GM19238 (cell line): ENCODE data around the gene IKBKE.
"Not testable (repeated sequence)": the region's sequence is repeated elsewhere in the genome, so short reads cannot be mapped to it uniquely, and the experiment has no call there.

Source experiments
- DNase-seq: peaks from one replicate; pipeline ENCODE4 v3.0.0; 2011; ENCODE audit warnings: low spot score; ENCODE audit not compliant: insufficient read length

Gene IKBKE

DNA sequence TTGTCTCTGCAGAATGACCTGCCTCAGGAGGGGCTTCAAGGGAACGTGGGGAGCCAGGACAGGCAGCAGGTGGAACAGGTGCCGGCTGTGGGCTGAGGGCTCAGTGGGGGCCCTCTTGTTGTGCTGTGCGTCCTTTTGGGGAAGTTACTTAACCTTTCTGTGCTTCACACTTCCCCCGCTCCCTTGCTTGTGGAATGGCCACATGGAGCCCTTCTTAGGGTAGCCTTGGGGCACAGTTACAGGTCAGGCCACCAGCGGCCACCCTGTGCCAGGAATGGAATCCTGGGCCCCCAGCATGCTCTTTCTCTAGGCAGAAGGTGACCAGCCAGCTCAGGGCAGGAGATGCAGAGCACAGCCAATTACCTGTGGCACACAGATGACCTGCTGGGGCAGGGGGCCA is 2.6 kb downstream of the IKBKE start:
- DNase-seq = no peak

DNA sequence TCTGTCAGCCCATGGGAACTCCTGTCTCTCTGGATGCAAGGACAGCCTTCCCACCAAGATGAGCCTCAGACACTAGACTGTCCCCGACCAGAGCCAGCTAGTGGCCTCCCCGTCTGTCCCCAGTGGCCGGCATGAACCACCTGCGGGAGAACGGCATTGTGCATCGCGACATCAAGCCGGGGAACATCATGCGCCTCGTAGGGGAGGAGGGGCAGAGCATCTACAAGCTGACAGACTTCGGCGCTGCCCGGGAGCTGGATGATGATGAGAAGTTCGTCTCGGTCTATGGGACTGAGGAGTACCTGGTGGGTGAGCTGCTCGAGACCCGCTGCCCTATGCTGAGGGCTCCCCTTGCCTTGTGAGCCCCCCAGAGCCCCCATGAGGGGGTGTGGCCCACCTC is 5.8 kb downstream of the IKBKE start:
- DNase-seq = no peak

DNA sequence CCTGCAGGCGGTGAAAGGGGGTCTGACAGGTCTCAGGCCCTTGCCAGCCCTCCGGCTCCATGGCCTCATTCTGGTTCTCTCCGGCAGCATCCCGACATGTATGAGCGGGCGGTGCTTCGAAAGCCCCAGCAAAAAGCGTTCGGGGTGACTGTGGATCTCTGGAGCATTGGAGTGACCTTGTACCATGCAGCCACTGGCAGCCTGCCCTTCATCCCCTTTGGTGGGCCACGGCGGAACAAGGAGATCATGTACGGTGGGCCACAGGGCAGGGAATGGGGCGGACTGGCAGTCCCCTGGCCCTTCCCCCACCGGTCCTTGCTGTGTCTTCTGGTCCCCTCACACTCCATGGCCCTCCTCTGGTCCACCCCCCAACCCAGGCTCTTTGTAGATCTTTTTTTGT is 6.3 kb downstream of the IKBKE start:
- DNase-seq = no peak

DNA sequence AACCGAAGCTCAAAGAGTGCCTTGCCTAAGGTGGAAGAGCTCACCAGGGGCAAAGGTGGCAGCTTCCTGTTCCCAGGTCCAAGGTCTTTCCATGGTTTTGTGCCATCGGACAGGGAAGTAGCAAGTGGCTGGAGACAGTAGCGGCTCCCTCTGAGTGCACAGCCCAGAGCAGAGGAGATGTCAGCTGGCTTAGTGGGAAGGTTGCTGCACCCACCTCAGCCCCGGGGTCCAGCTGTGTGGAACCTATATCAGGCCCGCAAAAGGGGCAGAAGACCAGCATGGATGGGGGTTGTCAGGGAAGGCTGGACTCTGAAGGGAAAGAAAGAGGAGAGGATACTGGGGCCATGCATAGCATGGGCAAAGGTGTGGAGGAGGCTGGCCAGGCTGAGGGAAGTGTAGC is 6.8 kb downstream of the IKBKE start:
- no peak for DNase-seq

DNA sequence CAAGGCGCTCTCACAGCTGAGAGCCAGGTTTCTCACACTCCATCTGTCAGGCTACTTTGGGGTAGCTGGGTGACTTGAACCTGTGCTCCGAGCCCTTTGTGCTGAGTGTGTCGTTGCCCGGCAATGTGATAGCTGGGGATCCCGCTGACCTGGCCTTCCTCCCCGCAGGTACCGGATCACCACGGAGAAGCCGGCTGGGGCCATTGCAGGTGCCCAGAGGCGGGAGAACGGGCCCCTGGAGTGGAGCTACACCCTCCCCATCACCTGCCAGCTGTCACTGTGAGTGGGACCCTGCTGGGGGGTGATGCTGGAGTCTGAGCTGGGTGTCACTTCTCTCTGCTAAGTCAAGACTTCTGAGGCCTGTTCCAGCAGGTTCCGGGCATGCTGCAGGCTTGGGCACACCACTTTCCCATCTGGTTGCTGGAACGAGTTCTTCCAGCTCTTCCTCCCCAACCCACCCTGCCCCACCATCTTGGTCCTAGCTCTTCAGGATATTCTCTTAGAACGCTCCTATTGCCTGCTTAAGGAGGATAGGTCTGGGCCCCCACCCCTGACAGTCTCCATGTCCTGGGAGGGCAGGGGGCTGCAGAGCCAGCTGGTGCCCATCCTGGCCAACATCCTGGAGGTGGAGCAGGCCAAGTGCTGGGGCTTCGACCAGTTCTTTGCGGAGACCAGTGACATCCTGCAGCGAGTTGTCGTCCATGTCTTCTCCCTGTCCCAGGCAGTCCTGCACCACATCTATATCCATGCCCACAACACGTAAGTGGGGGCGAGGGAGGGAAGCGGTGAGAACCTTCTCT is 7.5 kb downstream of the IKBKE start:
- DNase-seq = no peak

DNA sequence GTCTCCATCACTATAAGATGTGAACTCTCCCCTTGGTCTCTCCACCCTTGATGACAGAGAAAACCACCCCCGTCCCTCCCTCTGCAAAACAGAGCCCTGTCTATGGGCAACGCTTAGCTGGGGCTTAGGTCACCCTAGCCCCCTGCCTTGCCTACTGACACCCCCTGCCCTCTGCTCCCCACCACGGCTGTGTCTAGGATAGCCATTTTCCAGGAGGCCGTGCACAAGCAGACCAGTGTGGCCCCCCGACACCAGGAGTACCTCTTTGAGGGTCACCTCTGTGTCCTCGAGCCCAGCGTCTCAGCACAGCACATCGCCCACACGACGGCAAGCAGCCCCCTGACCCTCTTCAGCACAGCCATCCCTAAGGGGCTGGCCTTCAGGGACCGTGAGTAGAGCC is 8.5 kb downstream of the IKBKE start:
- no peak for DNase-seq

DNA sequence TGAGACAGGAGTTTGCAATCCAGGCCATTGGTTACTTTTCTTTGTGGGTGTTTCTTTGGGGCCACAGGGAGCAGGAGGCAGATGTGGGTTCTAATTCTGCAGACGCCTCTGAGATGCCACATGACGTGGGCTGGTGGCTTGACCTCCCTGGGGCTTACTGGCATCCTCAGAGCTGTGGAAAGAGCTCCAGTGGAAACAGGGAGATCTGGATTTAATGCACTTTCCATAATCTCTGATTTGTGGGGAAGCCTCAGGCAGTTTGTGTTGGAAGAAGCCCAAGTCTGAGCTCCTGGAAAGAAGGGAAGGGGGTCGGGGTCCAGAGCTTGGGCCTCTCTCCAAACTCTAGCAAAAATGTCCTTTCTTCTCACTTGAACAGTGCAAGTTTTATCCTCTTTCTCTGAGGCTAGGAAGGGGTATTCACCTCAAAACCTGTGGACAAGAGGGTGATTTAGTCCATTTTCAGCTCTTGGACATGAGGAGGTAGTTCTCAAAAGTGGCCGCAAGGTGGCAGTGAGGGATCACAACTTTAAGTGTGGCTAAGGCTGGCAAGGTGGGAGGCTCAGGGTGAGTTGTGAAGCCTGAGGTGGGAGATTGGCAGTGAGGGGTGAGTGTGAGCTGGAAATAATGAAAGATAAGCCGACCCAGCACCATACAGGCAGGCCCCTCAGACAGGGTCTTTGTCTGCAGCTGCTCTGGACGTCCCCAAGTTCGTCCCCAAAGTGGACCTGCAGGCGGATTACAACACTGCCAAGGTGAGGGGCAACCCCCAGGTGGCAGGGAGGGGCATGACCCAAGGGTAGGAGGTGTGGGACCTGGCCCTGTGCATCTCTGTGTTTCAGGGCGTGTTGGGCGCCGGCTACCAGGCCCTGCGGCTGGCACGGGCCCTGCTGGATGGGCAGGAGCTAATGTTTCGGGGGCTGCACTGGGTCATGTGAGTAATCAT is 9.2 kb downstream of the IKBKE start:
- peak; percentile 79 for DNase-seq

DNA sequence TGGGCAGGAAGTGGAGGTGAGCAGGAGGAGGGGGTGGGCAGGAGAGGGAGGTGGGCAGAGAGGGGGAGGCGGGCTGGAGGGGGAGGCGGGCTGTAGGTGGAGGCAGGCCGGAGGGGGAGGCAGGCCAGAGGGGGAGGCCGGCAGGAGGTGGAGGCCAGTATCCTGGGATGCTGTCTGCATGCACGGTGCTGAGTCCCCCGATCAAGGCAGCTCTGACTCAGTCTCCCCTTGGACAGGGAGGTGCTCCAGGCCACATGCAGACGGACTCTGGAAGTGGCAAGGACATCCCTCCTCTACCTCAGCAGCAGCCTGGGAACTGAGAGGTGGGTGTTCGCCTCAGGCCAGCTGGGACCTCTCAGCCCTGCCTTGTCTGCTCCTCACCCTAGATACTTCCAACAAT is 9.9 kb downstream of the IKBKE start:
- no peak for DNase-seq

DNA sequence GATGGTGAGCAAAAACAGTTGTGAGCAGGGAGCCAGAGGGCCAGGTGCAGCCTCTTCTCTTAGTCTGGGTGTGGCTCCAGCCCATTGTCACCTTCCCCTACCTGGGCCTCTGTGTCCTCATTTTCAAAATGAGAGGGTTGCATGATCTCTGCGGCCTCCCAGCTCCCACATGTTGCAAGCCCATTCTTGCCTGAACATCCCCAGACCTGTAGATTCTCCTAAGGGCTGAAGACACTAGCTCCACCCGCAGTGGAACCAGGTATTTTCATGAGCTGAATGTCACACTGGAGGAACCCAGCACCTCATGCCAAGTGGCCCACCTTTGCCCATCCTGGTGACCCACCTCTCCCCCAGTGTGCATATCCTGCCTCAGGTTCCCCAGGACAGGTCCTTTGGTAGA is 12.3 kb downstream of the IKBKE start:
- no peak for DNase-seq

DNA sequence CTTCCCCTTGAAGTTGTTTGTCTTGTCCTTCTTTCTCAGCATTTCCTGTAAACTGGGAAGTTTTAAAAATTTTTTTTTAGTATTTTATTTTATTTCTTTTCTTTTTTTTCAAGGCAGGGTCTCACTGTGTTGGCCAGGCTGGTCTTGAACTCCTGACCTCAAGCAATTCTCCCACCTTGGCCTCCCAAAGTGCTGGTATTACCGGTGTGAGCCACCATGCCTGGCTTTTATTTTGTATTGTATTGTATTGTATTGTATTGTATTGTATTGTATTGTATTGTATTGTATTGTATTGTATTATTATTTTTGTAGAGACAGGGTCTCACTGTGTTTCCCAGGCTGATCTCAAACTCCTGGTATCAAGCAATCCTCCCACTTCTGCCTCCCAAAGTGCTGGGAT is 13.6 kb downstream of the IKBKE start:
- DNase-seq = not testable (repeated sequence)

DNA sequence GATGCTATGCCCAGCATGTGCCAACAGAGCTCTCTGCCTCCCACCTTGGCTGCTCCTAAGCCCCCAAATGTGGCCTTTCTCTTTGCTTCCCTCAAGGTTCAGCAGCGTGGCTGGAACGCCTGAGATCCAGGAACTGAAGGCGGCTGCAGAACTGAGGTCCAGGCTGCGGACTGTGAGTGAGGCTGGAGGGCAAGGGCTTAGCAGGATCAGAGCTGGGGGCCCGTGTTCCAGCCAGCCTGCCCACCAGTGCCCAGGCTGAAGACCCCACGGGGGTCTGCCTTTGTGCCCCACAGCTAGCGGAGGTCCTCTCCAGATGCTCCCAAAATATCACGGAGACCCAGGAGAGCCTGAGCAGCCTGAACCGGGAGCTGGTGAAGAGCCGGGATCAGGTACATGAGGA is 14.6 kb downstream of the IKBKE start:
- no peak for DNase-seq

DNA sequence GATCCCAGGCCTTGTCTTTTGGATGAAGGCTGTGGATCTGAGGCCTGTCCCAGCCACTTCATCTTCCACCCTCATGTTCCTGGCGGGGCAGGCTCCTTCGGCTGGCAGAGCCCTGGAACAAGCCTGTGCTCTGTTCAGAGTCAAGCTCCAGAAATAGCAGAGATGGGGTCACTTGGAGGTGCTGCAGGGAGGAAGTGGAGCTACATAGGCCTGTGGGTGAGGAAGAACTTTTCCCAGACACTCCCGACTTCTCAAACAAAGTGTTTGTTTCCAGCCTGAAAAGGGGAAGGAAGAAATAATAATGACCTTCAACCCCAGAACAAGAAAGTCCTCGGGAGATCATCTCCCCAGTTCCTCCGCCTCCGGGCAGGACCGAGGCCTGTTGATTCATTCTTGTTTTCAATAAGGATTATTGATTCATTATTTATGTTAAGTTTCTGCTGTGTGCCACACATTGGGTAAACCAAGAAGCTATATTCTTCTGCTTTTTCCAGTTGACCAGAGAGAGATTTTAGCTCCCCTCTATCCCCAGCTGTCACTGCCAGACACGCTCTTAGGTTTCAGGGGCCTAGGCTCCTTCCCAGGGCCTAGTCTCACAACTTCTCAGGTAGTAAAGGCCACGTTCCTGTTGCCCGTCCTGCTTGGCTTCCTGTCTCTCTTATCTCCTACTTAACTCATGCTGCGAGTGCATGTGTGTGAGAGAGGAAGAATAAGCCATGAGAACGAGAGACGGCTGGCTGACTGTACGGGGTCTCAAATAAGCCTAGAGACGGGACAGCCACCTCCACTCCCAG is 16.9 kb downstream of the IKBKE start:
- DNase-seq = no peak

DNA sequence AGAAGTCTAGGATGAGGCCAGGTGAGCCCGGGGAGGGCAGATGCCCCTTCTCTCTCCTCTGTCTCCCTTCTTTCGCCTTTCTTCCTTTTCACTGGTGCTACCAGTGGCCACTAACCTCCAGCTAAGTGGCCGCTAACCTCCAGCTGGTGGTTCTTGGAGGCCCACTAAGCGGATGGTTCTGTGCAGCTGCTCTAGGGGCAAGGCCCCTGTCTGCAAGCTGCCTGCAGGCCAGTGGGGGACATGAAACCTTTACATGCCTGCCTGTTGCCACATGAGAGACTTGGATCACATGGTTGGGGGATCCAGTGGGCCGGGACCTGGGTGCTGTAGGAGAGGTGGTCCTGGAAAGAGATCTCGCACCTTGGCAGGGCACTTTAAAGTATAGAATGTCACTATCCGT is 17.7 kb downstream of the IKBKE start:
- no peak for DNase-seq

DNA sequence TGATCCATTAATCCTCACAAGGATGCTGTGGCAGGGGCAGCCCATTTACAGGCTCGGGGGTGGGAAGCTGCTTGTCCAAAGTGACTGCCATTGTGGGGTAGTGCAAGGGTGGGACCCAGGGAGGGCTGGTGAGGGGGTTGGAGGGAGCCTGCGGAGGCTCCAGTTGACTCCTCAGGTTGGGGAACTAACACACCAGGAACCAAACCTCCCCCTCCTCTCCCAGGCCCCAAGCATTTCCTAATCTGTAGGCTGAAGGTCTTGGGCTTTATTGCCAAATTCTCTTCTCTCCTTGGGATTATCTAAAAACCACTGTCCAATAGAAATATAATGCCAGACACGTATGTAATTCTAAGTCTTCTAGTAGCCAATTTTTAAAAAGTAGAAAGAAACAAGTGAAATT is 18.2 kb downstream of the IKBKE start:
- no peak for DNase-seq

DNA sequence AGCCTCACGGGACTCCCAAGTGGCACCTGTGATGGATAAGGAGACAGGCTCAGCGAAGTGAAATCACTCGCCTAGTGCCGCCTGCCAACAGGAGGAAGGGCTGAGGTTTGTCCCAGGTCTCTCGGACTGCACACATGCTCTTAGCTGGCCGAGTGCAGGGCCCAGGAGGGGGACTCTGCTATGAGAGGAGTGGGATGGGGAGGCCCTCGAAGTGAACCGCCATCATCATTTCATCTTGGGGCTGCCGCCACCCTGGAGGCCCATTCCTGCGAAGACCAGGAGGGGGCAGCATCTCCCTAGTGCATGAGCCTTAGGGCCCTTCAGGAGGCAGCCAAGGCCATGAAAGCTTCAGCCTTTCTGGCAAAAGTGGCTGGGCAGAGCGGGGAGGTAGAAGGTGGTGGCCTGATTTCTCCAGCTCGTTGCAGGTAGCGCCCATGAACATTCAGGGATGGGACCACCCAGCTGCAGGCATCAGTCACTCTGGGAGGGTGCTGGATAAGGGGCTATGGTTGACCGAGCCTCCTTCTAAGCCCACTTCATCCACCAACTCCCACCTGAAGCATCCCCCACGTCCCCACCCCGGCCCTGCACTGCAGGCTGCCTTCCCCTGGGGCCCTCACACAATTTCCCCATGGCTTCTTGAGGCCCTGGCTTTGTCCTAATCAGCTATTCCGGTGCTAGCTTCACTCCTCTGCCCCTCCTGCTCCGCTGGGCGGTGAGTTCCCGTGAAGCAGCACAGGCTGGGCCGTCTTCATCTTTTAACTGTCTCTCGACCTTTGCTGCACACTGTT is 19.9 kb downstream of the IKBKE start:
- peak; percentile 75 for DNase-seq

DNA sequence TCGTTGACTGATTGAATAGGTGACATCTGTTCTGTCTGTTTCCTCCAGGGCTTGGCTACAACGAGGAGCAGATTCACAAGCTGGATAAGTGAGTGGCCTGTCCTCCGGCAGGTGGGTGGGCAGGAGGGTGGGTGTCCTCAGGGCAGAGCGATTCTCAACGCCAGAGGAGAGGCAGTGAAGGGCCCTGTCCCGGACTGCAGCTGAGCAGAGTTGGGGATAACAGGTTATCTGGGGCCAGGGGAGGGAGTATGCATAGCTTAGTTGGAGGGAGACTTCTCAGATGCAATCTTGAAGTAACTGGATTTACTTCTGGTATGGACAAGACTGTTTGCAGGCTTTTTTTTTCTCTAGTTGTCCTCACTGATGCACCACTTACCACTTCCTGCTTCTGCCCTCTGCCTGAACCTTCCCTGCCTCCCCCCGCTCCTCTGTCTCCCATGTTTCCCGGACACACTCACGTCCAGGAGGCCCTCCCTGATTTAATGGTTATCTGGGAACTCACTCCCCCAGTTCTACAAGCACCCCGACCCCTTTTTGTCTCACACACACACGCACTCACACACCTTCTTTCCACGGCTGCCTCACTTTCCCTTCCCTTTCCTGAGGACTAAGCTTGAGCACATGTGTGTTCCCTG is 20.6 kb downstream of the IKBKE start:
- DNase-seq = no peak

DNA sequence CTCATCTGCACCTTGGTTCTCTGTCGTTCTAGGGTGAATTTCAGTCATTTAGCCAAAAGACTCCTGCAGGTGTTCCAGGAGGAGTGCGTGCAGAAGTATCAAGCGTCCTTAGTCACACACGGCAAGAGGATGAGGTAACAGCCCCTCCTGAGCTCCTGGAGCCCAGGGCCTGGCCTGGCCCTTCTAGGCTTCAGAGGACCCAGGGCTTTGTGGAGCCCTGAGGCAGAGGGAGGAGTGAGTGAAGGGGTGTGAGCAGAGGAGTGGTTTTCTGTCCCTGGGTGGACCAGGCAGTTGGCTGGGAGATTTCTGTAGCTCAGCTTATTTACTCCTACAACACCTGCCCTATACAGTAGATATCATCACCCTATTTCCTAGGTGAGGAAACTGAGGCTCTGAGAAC is 21.3 kb downstream of the IKBKE start:
- no peak for DNase-seq

DNA sequence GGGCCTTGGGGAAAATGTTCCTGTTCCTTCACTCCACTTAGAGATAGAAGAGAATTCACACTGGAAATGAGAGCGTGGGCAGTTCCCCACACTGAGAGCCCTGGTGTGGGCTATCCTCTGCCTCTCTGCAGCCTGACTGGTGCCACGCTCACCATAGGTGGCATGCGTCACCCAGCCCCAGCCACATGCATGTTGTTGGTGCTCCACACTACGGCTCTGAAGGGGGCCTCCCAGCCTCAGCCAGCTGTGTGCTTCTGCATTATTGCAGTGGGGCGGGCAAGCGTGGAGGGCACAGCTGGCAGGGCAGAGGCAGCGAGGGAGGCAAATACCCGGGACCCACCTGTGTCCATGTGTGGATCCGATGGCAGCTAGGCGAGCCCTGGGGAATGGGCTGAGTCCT is 22.3 kb downstream of the IKBKE start:
- no peak for DNase-seq

DNA sequence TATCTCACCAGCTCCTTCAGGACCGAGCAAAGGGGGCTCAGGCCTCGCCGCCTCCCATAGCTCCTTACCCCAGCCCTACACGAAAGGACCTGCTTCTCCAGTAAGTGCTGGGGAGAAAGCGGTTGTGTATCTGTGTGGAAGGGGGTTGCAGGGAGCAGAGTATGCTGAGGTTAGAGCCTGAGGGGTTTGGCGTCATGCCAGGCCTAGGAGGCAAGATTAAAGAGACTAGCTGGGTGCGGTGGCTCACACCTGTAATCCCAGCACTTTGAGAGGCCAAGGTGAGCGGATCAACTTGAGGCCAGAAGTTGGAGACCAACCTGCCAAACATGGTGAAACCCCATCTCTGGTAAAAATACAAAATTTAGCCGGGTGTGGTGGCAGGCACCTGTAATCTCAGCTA is 23.0 kb downstream of the IKBKE start:
- no peak for DNase-seq

DNA sequence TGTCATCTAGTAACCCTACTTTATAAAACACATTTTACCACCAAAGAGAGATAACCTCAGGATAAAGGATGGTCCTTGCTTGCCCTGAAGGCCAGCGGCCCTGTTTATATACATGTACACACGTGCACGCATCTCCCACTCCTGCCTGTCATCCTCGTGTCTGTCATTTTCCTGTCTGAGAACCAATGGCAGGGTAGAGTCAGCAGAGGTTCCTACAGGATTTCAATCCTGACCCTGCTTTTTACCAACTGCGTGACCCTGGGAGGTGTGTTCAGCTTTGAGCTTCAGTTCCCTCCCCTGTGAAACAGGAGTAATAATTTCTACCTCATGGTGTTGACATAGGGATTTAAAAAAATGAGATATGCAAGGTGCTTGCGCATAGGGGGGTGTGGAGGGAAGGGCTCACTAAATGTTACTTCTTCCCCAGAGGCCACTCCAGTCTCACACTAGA is 24.8 kb downstream of the IKBKE start:
- no peak for DNase-seq
